ENCODE results near the gene KIAA1549. TPM values are rescaled to one million over a fixed set of nuclear protein-coding genes. Genes with fewer than 3 reads are reported as not detected.

KIAA1549 gene
- total and polyA plus RNA-seq, 2 donors (not counting 1 experiment from before 2014, with no cell fraction given) = under 0.01 to 0.52 TPM

DNA sequence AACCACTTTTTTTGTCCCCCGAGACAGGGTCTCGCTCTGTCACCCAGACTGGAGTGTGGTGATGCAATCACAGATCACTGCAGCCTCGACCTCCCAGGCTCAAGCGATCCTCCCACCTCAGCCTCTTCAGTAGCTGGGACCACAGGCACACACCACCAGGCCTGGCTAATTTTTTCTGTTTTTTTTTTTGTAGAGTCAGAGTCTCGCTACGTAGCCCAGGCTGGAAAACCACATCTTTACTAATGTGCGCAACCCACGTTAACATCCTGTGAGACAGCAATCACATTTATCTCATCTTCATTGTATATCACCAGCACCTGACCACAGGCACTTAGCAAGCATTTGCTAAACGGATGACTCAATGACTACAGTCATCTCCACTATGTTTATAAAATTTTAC is 105.4 kb downstream of the KIAA1549 start:
- H3K27ac ChIP-seq (ENCODE audit: low read length in 2 of 2) = no peak overlapping the region
- no peaks in the 10 kb centered on the region for H3K36me3 ChIP-seq (replicated peaks in 1 of 2; ENCODE audit: control extremely low read depth in 1 of 2, control insufficient read depth in 1 of 2, extremely low read depth in 1 of 2, insufficient read depth in 2 of 2, low read length in 1 of 2)
- H3K4me3 ChIP-seq (ENCODE audit: control extremely low read depth in 1 of 5, extremely low read depth in 1 of 5, insufficient read depth in 1 of 5, low read depth in 2 of 5, low read length in 4 of 5) = no peak overlapping the region
- H3K9me3 ChIP-seq (ENCODE audit: control extremely low read depth in 1 of 3, control insufficient read depth in 2 of 3, insufficient read depth in 1 of 3, low read length in 2 of 3) = peaks cover 0 to 3% (median 0%) of the 10 kb centered on the region in 3 donors
- intact Hi-C loops (cut with micrococcal nuclease) = no loop called here
- TF ChIP-seq, protein P1, sequence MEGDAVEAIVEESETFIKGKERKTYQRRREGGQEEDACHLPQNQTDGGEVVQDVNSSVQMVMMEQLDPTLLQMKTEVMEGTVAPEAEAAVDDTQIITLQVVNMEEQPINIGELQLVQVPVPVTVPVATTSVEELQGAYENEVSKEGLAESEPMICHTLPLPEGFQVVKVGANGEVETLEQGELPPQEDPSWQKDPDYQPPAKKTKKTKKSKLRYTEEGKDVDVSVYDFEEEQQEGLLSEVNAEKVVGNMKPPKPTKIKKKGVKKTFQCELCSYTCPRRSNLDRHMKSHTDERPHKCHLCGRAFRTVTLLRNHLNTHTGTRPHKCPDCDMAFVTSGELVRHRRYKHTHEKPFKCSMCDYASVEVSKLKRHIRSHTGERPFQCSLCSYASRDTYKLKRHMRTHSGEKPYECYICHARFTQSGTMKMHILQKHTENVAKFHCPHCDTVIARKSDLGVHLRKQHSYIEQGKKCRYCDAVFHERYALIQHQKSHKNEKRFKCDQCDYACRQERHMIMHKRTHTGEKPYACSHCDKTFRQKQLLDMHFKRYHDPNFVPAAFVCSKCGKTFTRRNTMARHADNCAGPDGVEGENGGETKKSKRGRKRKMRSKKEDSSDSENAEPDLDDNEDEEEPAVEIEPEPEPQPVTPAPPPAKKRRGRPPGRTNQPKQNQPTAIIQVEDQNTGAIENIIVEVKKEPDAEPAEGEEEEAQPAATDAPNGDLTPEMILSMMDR (IDR thresholded peaks at IDR 0.05) = no peak
- no peak for TF ChIP-seq EZH2 (IDR thresholded peaks at IDR 0.05; ENCODE audit: borderline replicate concordance, insufficient read depth, low read depth, low read length, poor library complexity, severe bottlenecking)
- Mint-ChIP-seq H3K27me3 (no peaks in the 10 kb centered on the region), H3K9me3 (ENCODE audit: insufficient read depth) (no peaks in the 10 kb centered on the region), H3K4me3 (no peak overlapping the region), H3K27ac (no peak overlapping the region), H3K4me1 (no peaks in the 10 kb centered on the region)
- H3K4me1 ChIP-seq (ENCODE audit: control insufficient read depth in 2 of 2, insufficient read depth in 2 of 2, low read length in 2 of 2) = no peaks in the 10 kb centered on the region
- ChIA-PET CTCF (no interaction called here), POLR2A (no interaction called here)
- H3K79me2 ChIP-seq (ENCODE audit: control insufficient read depth, insufficient read depth, low read length) = no peaks in the 10 kb centered on the region
- ATAC-seq (ENCODE audit: low read depth) (no peak), DNase-seq (no peak)
- H3K9ac ChIP-seq (ENCODE audit: low read length) = no peak overlapping the region
- WGBS (ENCODE audit: insufficient coverage) = 80% methylated on average over 7 of the region's 9 CpGs
- H3K27me3 ChIP-seq (replicated peaks in 1 of 4; ENCODE audit: control extremely low read depth in 1 of 4, control insufficient read depth in 3 of 4, insufficient read depth in 4 of 4, low read length in 3 of 4) = no peaks in the 10 kb centered on the region
- no peaks in the 10 kb centered on the region for H4K20me1 ChIP-seq (ENCODE audit: control insufficient read depth, insufficient read depth, low read length, poor library complexity, severe bottlenecking)
- no peak overlapping the region for H3K4me2 ChIP-seq (replicated peaks; ENCODE audit: low read depth, low read length, poor library complexity, severe bottlenecking)
- H2AFZ ChIP-seq (ENCODE audit: insufficient read depth, low read depth, low read length, poor library complexity, severe bottlenecking) = no peak overlapping the region

DNA sequence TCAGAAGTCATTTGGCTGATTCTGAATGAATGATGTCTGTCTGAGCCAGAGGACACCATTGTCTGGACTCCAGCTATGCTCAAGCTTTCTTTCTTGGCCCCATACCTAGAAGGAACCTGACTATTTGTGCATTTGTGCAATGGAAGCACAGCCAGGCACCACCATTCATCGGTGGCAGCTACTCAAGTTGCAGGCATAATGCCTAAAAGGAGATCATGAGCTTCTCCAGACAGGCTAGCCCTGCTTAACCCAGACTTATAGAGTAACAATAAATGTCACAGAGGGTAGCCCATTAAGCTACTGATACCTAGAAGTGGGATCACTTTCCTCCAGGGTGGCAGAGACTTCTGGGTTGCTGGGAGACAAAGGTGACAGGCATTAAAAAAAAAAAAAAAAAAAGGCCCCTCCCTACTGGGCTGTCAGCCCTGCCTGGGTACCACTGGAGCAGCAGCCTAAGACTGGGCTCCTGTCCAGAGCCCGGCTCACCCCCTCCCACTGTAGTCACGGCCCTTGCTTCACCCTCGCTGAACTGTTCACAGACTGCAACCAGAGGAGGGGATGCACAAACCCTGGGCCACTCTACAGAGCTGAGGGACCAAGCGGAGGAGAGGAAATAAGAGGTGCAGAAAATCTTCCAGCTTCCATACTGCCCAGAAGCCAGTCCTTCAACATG is 107.8 kb downstream of the KIAA1549 start:
- Histone ChIP-seq H4K20me1 (ENCODE audit: control insufficient read depth, insufficient read depth, low read length, poor library complexity, severe bottlenecking) (no peaks in the 10 kb centered on the region), H3K4me3 (ENCODE audit: control extremely low read depth in 1 of 5, extremely low read depth in 1 of 5, insufficient read depth in 1 of 5, low read depth in 2 of 5, low read length in 4 of 5) (no peak overlapping the region), H3K9ac (ENCODE audit: low read length) (no peak overlapping the region), H3K9me3 (ENCODE audit: control extremely low read depth in 1 of 3, control insufficient read depth in 2 of 3, insufficient read depth in 1 of 3, low read length in 2 of 3) (peaks cover 0 to 3% (median 0%) of the 10 kb centered on the region in 3 donors), H3K4me2 (replicated peaks; ENCODE audit: low read depth, low read length, poor library complexity, severe bottlenecking) (no peak overlapping the region), H3K27me3 (replicated peaks in 1 of 4; ENCODE audit: control extremely low read depth in 1 of 4, control insufficient read depth in 3 of 4, insufficient read depth in 4 of 4, low read length in 3 of 4) (no peaks in the 10 kb centered on the region), H2AFZ (ENCODE audit: insufficient read depth, low read depth, low read length, poor library complexity, severe bottlenecking) (no peak overlapping the region), H3K4me1 (ENCODE audit: control insufficient read depth in 2 of 2, insufficient read depth in 2 of 2, low read length in 2 of 2) (no peaks in the 10 kb centered on the region), H3K79me2 (ENCODE audit: control insufficient read depth, insufficient read depth, low read length) (no peaks in the 10 kb centered on the region), H3K27ac (ENCODE audit: low read length in 2 of 2) (no peak overlapping the region), H3K36me3 (replicated peaks in 1 of 2; ENCODE audit: control extremely low read depth in 1 of 2, control insufficient read depth in 1 of 2, extremely low read depth in 1 of 2, insufficient read depth in 2 of 2, low read length in 1 of 2) (no peaks in the 10 kb centered on the region)
- no peaks in the 10 kb centered on the region for H3K27me3 Mint-ChIP-seq
- DNase-seq = no peak
- no peak for TF ChIP-seq EZH2 (IDR thresholded peaks at IDR 0.05; ENCODE audit: borderline replicate concordance, insufficient read depth, low read depth, low read length, poor library complexity, severe bottlenecking)
- TF ChIP-seq, protein P1 (IDR thresholded peaks at IDR 0.05) = no peak
- H3K4me3 Mint-ChIP-seq = no peak overlapping the region
- no peaks in the 10 kb centered on the region for H3K9me3 Mint-ChIP-seq (ENCODE audit: insufficient read depth)
- no peak overlapping the region for H3K27ac Mint-ChIP-seq
- CTCF ChIA-PET = no interaction called here
- intact Hi-C loops (cut with micrococcal nuclease) = no loop called here
- 100% methylated on average over 2 of the region's 5 CpGs for WGBS (ENCODE audit: insufficient coverage)
- POLR2A ChIA-PET = no interaction called here
- no peaks in the 10 kb centered on the region for H3K4me1 Mint-ChIP-seq
- no peak for ATAC-seq (ENCODE audit: low read depth)

Data from B cell (primary cell).